HepG2 (cell line): ENCODE measurements around the gene SUSD3. TPM values are rescaled to one million over a fixed set of nuclear protein-coding genes. Genes with fewer than 3 reads are reported as not detected.

ENCODE experiments used
- ATAC-seq: fragments of 200-7000 bp; cut with Tn5 transposase; 3 replicates; pipeline ENCODE4 v1.9.1; 2020; ENCODE audit warnings: mild to moderate bottlenecking, moderate library complexity
- BruUV-seq: library from RNA; stranded (reverse); fragments of 400-500 nt; replicated peaks from 2 replicates; lab custom pipeline; 2021; lab: Mats Ljungman, UMichigan
- CTCF ChIA-PET: fragments of 300-600 bp; formaldehyde crosslinking; extraction: SDS; loops from one replicate; lab custom pipeline; 2021; ENCODE audit warnings: low total read pairs, inconsistent platforms, low intra/inter-chr PET ratio; lab: Yijun Ruan, JAX
- POLR2A ChIA-PET: fragments of 350-600 bp; sonication (Branson Sonifier 250); formaldehyde crosslinking; loops from one replicate; lab custom pipeline; 2020; ENCODE audit warnings: antibody characterized with exemption, inconsistent platforms; lab: Yijun Ruan, JAX
- DNase-seq: peaks from one replicate; pipeline ENCODE4 v3.0.0-alpha.2; 2015; ENCODE audit warnings: low spot score
- FAIRE-seq: peaks from 3 replicates; lab custom pipeline; 2011; peaks lifted over from hg19 to GRCh38; lab: Jason Lieb, UNC
- H2AFZ ChIP-seq: one replicate; pipeline ENCODE4 v1.6.1; 2011; ENCODE audit warnings: low read length, inconsistent platforms
- H3K27ac ChIP-seq: fragments of 300-600 bp; 3 replicates; pipeline ENCODE4 v1.8.0; 2011; ENCODE audit warnings: mixed run types, mild to moderate bottlenecking, mixed read lengths, low read length, inconsistent platforms; ENCODE audit not compliant: insufficient read depth; ENCODE audit errors: extremely low read length
- H3K27me3 ChIP-seq, 2 experiments: fragments of 200-600 bp in 1 of 2; 2 replicates in 1 of 2; 3 replicates in 1 of 2; pipeline versions ENCODE4 v1.6.0 to v1.8.0; 2011; ENCODE audit warnings: low read length in 2 of 2, mild to moderate bottlenecking in 2 of 2, moderate library complexity in 2 of 2, inconsistent platforms in 1 of 2; ENCODE audit not compliant: insufficient read depth in 2 of 2, control insufficient read depth in 1 of 2
- H3K36me3 ChIP-seq, 2 experiments: fragments of 200-600 bp in 1 of 2; replicated peaks in 1 of 2; 2 replicates in 1 of 2; 3 replicates in 1 of 2; pipeline versions ENCODE4 v1.5.1 to v1.8.0; 2011; ENCODE audit warnings: low read length in 2 of 2, inconsistent platforms in 1 of 2; ENCODE audit not compliant: insufficient read depth in 2 of 2, control insufficient read depth in 1 of 2
- H3K4me1 ChIP-seq: 2 replicates; pipeline ENCODE4 v1.5.1; 2012; ENCODE audit warnings: low read length, inconsistent platforms; ENCODE audit not compliant: insufficient read depth
- H3K4me2 ChIP-seq: 2 replicates; pipeline ENCODE4 v1.6.0; 2011; ENCODE audit warnings: low read depth, low read length, inconsistent platforms
- H3K4me3 ChIP-seq, 3 experiments: fragments of 200-600 bp in 1 of 3; sonication (generic), shearing (Covaris generic) in 1 of 3; replicated peaks in 1 of 3; 2 replicates each; pipeline ENCODE4 v1.5.1; 2011 to 2016; ENCODE audit warnings: low read length in 3 of 3, inconsistent platforms in 2 of 3, low read depth in 2 of 3, mild to moderate bottlenecking in 2 of 3, control low read depth in 1 of 3, mixed read lengths in 1 of 3; ENCODE audit not compliant: insufficient read depth in 1 of 3
- H3K79me2 ChIP-seq: one replicate; pipeline ENCODE4 v1.6.1; 2011; ENCODE audit warnings: low read length, inconsistent platforms; ENCODE audit not compliant: insufficient read depth
- H3K9ac ChIP-seq: 2 replicates; pipeline ENCODE4 v1.6.0; 2011; ENCODE audit warnings: mild to moderate bottlenecking, low read depth, low read length, inconsistent platforms; ENCODE audit not compliant: insufficient read depth
- H3K9me3 ChIP-seq: 2 replicates; pipeline ENCODE4 v1.5.1; 2012; ENCODE audit warnings: mild to moderate bottlenecking, low read length
- H4K20me1 ChIP-seq: 2 replicates; pipeline ENCODE4 v1.6.0; 2011; ENCODE audit warnings: inconsistent platforms, mild to moderate bottlenecking, low read length, moderate library complexity; ENCODE audit not compliant: insufficient read depth
- FOSL1 ChIP-seq: sonication (generic); formaldehyde crosslinking; IDR thresholded peaks from 2 replicates; pipeline ENCODE4 v1.9.0; 2021; ENCODE audit warnings: missing genetic modification reagents, borderline replicate concordance
- PATZ1 ChIP-seq: sonication (generic); formaldehyde crosslinking; IDR thresholded peaks from 2 replicates; pipeline ENCODE4 v1.4.0; 2020; ENCODE audit warnings: missing genetic modification reagents
- PAXIP1 ChIP-seq: sonication (generic); formaldehyde crosslinking; conservative IDR thresholded peaks from 2 replicates; pipeline ENCODE4 v1.4.0; 2020; ENCODE audit warnings: mild to moderate bottlenecking, missing genetic modification reagents, moderate library complexity
- RARA ChIP-seq: IDR thresholded peaks from 2 replicates; pipeline ENCODE4 v1.6.1; 2016; ENCODE audit warnings: missing genetic modification reagents, missing compliant biosample characterization
- RBM22 ChIP-seq: fragments of 200-400 bp; formaldehyde crosslinking; optimal IDR thresholded peaks from 2 replicates; pipeline ENCODE3; 2017; ENCODE audit warnings: mild to moderate bottlenecking, low read length, moderate library complexity
- REL ChIP-seq: sonication (generic); formaldehyde crosslinking; conservative IDR thresholded peaks from 2 replicates; pipeline ENCODE4 v1.8.0; 2022; ENCODE audit warnings: mild to moderate bottlenecking, missing genetic modification reagents, moderate library complexity
- SKIL ChIP-seq: sonication (generic); formaldehyde crosslinking; IDR thresholded peaks from 2 replicates; pipeline ENCODE4 v1.8.0; 2022; ENCODE audit warnings: missing genetic modification reagents, mild to moderate bottlenecking, moderate library complexity, borderline replicate concordance
- TCF7 ChIP-seq: sonication (generic); IDR thresholded peaks from 2 replicates; pipeline ENCODE4 v1.6.1; 2016; ENCODE audit warnings: antibody characterized with exemption, low read depth
- ZBTB7A ChIP-seq: sonication (generic); formaldehyde crosslinking; IDR thresholded peaks from 2 replicates; pipeline ENCODE4 v1.8.0; 2022; ENCODE audit warnings: mild to moderate bottlenecking, missing genetic modification reagents
- ZMAT3 ChIP-seq: sonication (generic); formaldehyde crosslinking; conservative IDR thresholded peaks from 2 replicates; pipeline ENCODE4 v1.7.0; 2021; ENCODE audit warnings: missing genetic modification reagents
- ZNF530 ChIP-seq: sonication (generic); formaldehyde crosslinking; IDR thresholded peaks from 2 replicates; pipeline ENCODE4 v1.5.0; 2020; ENCODE audit warnings: low read depth, mild to moderate bottlenecking, missing genetic modification reagents
- ZNF552 ChIP-seq: sonication (generic); formaldehyde crosslinking; IDR thresholded peaks from 2 replicates; pipeline ENCODE4 v1.9.0; 2022; ENCODE audit warnings: missing genetic modification reagents, mild to moderate bottlenecking, borderline replicate concordance
- ZNF749 ChIP-seq: sonication (generic); formaldehyde crosslinking; IDR thresholded peaks from 2 replicates; pipeline ENCODE4 v1.8.0; 2022; ENCODE audit warnings: mild to moderate bottlenecking, missing genetic modification reagents, moderate library complexity, borderline replicate concordance
- ZNF891 ChIP-seq: sonication (generic); formaldehyde crosslinking; IDR thresholded peaks from 2 replicates; pipeline ENCODE4 v1.5.0; 2020; ENCODE audit warnings: mild to moderate bottlenecking, missing genetic modification reagents
- ZSCAN30 ChIP-seq: sonication (generic); formaldehyde crosslinking; IDR thresholded peaks from 2 replicates; pipeline ENCODE4 v1.5.0; 2020; ENCODE audit warnings: mild to moderate bottlenecking, missing genetic modification reagents
- WGBS: methylation state at CpG from one replicate; pipeline ENCODE4 v1.1.6; 2017; ENCODE audit warnings: low lambda C conversion rate; 5-methylcytosine and 5-hydroxymethylcytosine counted together
- in situ Hi-C: cut with HindIII; loops from 2 replicates; pipeline ENCODE4 v1.10.0; 2017; ENCODE audit warnings: low pct_unique_long_range_greater_than_20kb; ENCODE audit not compliant: extremely low pct_ligation_motif_present
- intact Hi-C: fragments of 100-400 bp; cut with micrococcal nuclease; formaldehyde crosslinking; loops from one replicate; pipeline ENCODE4 v1.10.0; 2022; ENCODE audit not compliant: unreplicated experiment
- polyA plus RNA-seq, 8 experiments: library from polyadenylated mRNA; depleted of rRNA in 3 of 8; stranded (reverse) in 7 of 8; unstranded in 1 of 8; fragments of >200 nt; fragmentation: Illumina TruSeq in 4 of 8; extraction: Trizol in 4 of 8; gene quantifications; 2 replicates each; pipeline versions ENCODE4 v1.2.1 to v1.2.3, GENCODE V29; 2011 to 2016; ENCODE audit warnings: low read depth in 4 of 8, missing spikeins in 1 of 8, mixed read lengths in 1 of 8; ENCODE audit not compliant: insufficient read depth in 1 of 8
- total RNA-seq, 5 experiments: library from RNA; depleted of rRNA; stranded (reverse); fragments of >200 nt; fragmentation: Illumina TruSeq; extraction: Trizol; gene quantifications; 2 replicates each; pipeline ENCODE4 v1.2.3, GENCODE V29; 2016; ENCODE audit warnings: low read depth in 1 of 5

Gene SUSD3
- total and polyA plus RNA-seq, 2 of the 13 experiments (the other 11 are each of a cell fraction or from before 2014, with no cell fraction given), result 7.0 to 9.1 TPM

GRCh38 chr9:93111371-93112115 is 53.0 kb downstream of the SUSD3 start:
- BruUV-seq, result no TSS peak
- Histone ChIP-seq H3K27ac (peak overlapping the region; percentile 80), H3K4me2 (peak overlapping the region; percentile 66), H3K9me3 (no peaks in the 10 kb centered on the region), H3K79me2 (no peaks in the 10 kb centered on the region), H3K4me3 (peak overlapping the region in 1 of 3 experiments; percentile 56; a peak in 3 of 6 replicates), H3K4me1 (peaks cover 70% of the 10 kb centered on the region), H3K9ac (peak overlapping the region; percentile 61), H4K20me1 (no peaks in the 10 kb centered on the region), H2AFZ (no peak overlapping the region), H3K27me3 (no peaks in the 10 kb centered on the region), H3K36me3 (peaks cover 2 to 8% of the 10 kb centered on the region in 2 experiments; a peak in 3 of 5 replicates)
- CTCF ChIA-PET, result interaction anchor here (1.0 kb wide), 1 partner anchor 108 kb away, joined by 3 read pairs; no protein-coding TSS in a partner anchor
- FAIRE-seq, result no peak
- intact Hi-C loops (no loop called here), in situ Hi-C loops (no loop called here)
- POLR2A ChIA-PET, result interaction anchor here (1.0 to 13.7 kb wide), 5 partner anchors 8 to 21 kb away, joined by 4 to 195 read pairs (median 6); partner anchors contain the start of genes CARD19 and NINJ1
- 33% methylated on average over 11 of the region's 18 CpGs for WGBS
- peak; percentile 34 for ATAC-seq
- DNase-seq, result peak; percentile 39
- TF ChIP-seq SKIL (CRISPR knock-in tag) (no peak), ZNF530 (CRISPR knock-in tag) (no peak), ZMAT3 (CRISPR knock-in tag) (no peak), PATZ1 (CRISPR knock-in tag) (peak; percentile 24; the same call in 1 of the 2 replicates), TCF7 (no peak), RBM22 (no peak), FOSL1 (CRISPR knock-in tag) (no peak), ZBTB7A (CRISPR knock-in tag) (no peak; the same call in 1 of the 2 replicates), RARA (CRISPR knock-in tag) (no peak), REL (CRISPR knock-in tag) (no peak), ZNF749 (no peak), ZNF552 (CRISPR knock-in tag) (no peak), ZNF891 (CRISPR knock-in tag) (no peak), PAXIP1 (CRISPR knock-in tag) (peak; percentile 46), ZSCAN30 (CRISPR knock-in tag) (no peak)
